ENCODE results near the gene ALKBH5. TPM values are rescaled to one million over a fixed set of nuclear protein-coding genes. Genes with fewer than 3 reads are reported as not detected.

ALKBH5 gene
- total RNA-seq, 2 experiments from 2014 or later = 99.3 to 125 TPM

- Histone ChIP-seq H3K27ac (ENCODE audit: low read depth, low read length, poor library complexity, severe bottlenecking) (no peak within 1 kb of the TSS), H4K20me1 (ENCODE audit: insufficient read depth, low read length) (no peaks in the 10 kb centered on the region), H3K4me1 (ENCODE audit: insufficient read depth, low read length, poor library complexity, severe bottlenecking) (peaks cover 15% of the 10 kb centered on the region), H3K9me3 (ENCODE audit: low read length) (no peaks in the 10 kb centered on the region), H3K79me2 (ENCODE audit: insufficient read depth, low read depth, low read length) (no peaks in the 10 kb centered on the region), H2AFZ (ENCODE audit: low read length) (peak within 1 kb of the TSS; percentile 88), H3K4me3 (ENCODE audit: low read depth, low read length, poor library complexity, severe bottlenecking) (peak within 1 kb of the TSS; percentile 71), H3K4me2 (ENCODE audit: low read length) (peak within 1 kb of the TSS; percentile 81), H3K36me3 (ENCODE audit: insufficient read depth, low read length) (no peaks in the 10 kb centered on the region), H3K9me2 (ENCODE audit: insufficient read depth, low read length) (no peaks in the 10 kb centered on the region)
- ChIA-PET CTCF (ENCODE audit: unreplicated experiment) (no interaction called here), POLR2A (interaction anchor here (0.6 to 0.7 kb wide), 2 partner anchors 34 to 51 kb away, joined by 3 read pairs; no protein-coding TSS in a partner anchor)
- DNase-seq (ENCODE audit: low spot score) = peak; percentile 97
- intact Hi-C loops (cut with micrococcal nuclease; ENCODE audit: unreplicated experiment) = no loop called here
- TF ChIP-seq EZH2phosphoT487 (IDR thresholded peaks at IDR 0.05; ENCODE audit: borderline replicate concordance, low read depth, low read length) = no peak
- TF ChIP-seq, protein P1, sequence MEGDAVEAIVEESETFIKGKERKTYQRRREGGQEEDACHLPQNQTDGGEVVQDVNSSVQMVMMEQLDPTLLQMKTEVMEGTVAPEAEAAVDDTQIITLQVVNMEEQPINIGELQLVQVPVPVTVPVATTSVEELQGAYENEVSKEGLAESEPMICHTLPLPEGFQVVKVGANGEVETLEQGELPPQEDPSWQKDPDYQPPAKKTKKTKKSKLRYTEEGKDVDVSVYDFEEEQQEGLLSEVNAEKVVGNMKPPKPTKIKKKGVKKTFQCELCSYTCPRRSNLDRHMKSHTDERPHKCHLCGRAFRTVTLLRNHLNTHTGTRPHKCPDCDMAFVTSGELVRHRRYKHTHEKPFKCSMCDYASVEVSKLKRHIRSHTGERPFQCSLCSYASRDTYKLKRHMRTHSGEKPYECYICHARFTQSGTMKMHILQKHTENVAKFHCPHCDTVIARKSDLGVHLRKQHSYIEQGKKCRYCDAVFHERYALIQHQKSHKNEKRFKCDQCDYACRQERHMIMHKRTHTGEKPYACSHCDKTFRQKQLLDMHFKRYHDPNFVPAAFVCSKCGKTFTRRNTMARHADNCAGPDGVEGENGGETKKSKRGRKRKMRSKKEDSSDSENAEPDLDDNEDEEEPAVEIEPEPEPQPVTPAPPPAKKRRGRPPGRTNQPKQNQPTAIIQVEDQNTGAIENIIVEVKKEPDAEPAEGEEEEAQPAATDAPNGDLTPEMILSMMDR (conservative IDR thresholded peaks at IDR 0.05; ENCODE audit: low read length) = no peak
- BruUV-seq (replicated peaks) = no TSS peak
These were observed 41.6 kb downstream of the ALKBH5 start, which contains the start of gene LLGL1 for GRCh38 chr17:18225121-18225641. Gene LLGL1, plus strand, starts transcription at chr17:18225635. Its CDS starts 48 bp downstream, at chr17:18225683.

- H4K20me1 ChIP-seq (ENCODE audit: insufficient read depth, low read length) = no peaks in the 10 kb centered on the region
- DNase-seq (ENCODE audit: low spot score) = no peak
- H2AFZ ChIP-seq (ENCODE audit: low read length) = peak overlapping the region; percentile 45; the same call in 1 of the 2 replicates
- CTCF ChIA-PET (ENCODE audit: unreplicated experiment) = no interaction called here
- H3K4me2 ChIP-seq (ENCODE audit: low read length) = peak overlapping the region; percentile 81
- H3K4me1 ChIP-seq (ENCODE audit: insufficient read depth, low read length, poor library complexity, severe bottlenecking) = peaks cover 15% of the 10 kb centered on the region
- no peaks in the 10 kb centered on the region for H3K9me2 ChIP-seq (ENCODE audit: insufficient read depth, low read length)
- H3K9me3 ChIP-seq (ENCODE audit: low read length) = no peaks in the 10 kb centered on the region
- H3K79me2 ChIP-seq (ENCODE audit: insufficient read depth, low read depth, low read length) = no peaks in the 10 kb centered on the region
- H3K27ac ChIP-seq (ENCODE audit: low read depth, low read length, poor library complexity, severe bottlenecking) = no peak overlapping the region
- intact Hi-C loops (cut with micrococcal nuclease; ENCODE audit: unreplicated experiment) = no loop called here
- TF ChIP-seq, protein P1 (conservative IDR thresholded peaks at IDR 0.05; ENCODE audit: low read length) = no peak
- TF ChIP-seq EZH2phosphoT487 (IDR thresholded peaks at IDR 0.05; ENCODE audit: borderline replicate concordance, low read depth, low read length) = no peak
- BruUV-seq (replicated peaks) = no TSS peak
- H3K36me3 ChIP-seq (ENCODE audit: insufficient read depth, low read length) = no peaks in the 10 kb centered on the region
- POLR2A ChIA-PET = no interaction called here
- peak overlapping the region; percentile 71 for H3K4me3 ChIP-seq (ENCODE audit: low read depth, low read length, poor library complexity, severe bottlenecking)
These were observed 42.1 kb downstream of the ALKBH5 start for GRCh38 chr17:18225642-18226283.

All from OCI-LY7 (cell line).